IMR-90 (cell line): ENCODE measurements around the gene EEF1B2. TPM values are rescaled to one million over a fixed set of nuclear protein-coding genes. Genes with fewer than 3 reads are reported as not detected.

ENCODE experiments used
- ATAC-seq: fragments of 200-7000 bp; cut with Tn5 transposase; 2 replicates; pipeline ENCODE4 v1.9.1; 2020; ENCODE audit warnings: low read depth, mild to moderate bottlenecking, moderate library complexity
- BruUV-seq: library from RNA; stranded (reverse); fragments of 400-500 nt; replicated peaks from 2 replicates; lab custom pipeline; 2021; lab: Mats Ljungman, UMichigan
- CTCF ChIA-PET: fragments of 300-600 bp; formaldehyde crosslinking; extraction: SDS; loops from one replicate; lab custom pipeline; 2021; ENCODE audit warnings: antibody characterized with exemption; lab: Yijun Ruan, JAX
- POLR2A ChIA-PET: fragments of 300-600 bp; sonication (Branson Sonifier 250); formaldehyde crosslinking; loops from one replicate; lab custom pipeline; 2022; ENCODE audit warnings: antibody characterized with exemption; ENCODE audit not compliant: unreplicated experiment; lab: Charles Lee
- DNase-seq: peaks from one replicate; pipeline ENCODE4 v3.0.0; 2013
- H2AFZ ChIP-seq: replicated peaks from 2 replicates; pipeline ENCODE3; 2013; ENCODE audit warnings: low read length, mild to moderate bottlenecking; ENCODE audit not compliant: poor library complexity
- H2AK5ac ChIP-seq: 2 replicates; pipeline ENCODE4 v1.6.1; 2013; ENCODE audit warnings: low read depth, low read length, inconsistent platforms
- H2AK9ac ChIP-seq: replicated peaks from 2 replicates; pipeline ENCODE3; 2013; ENCODE audit warnings: mild to moderate bottlenecking, low read depth, low read length, moderate library complexity; ENCODE audit not compliant: poor library complexity
- H2BK120ac ChIP-seq: 2 replicates; pipeline ENCODE4 v1.6.1; 2013; ENCODE audit warnings: low read depth, low read length, inconsistent platforms
- H2BK15ac ChIP-seq: 3 replicates; pipeline ENCODE4 v1.6.1; 2013; ENCODE audit warnings: low read depth, low read length, inconsistent platforms
- H2BK20ac ChIP-seq: 2 replicates; pipeline ENCODE4 v1.6.1; 2013; ENCODE audit warnings: low read depth, mild to moderate bottlenecking, inconsistent platforms, low read length, moderate library complexity
- H2BK5ac ChIP-seq: 2 replicates; pipeline ENCODE4 v1.6.1; 2013; ENCODE audit warnings: mild to moderate bottlenecking, low read depth, low read length, inconsistent platforms; ENCODE audit not compliant: poor library complexity, severe bottlenecking
- H3K14ac ChIP-seq: replicated peaks from 2 replicates; pipeline ENCODE4 v1.6.1; 2013; ENCODE audit warnings: low read depth, low read length, inconsistent platforms
- H3K18ac ChIP-seq: 2 replicates; pipeline ENCODE4 v1.6.1; 2013; ENCODE audit warnings: low read depth, low read length, control low read depth
- H3K23ac ChIP-seq: 2 replicates; pipeline ENCODE4 v1.6.1; 2013; ENCODE audit warnings: low read depth, low read length, inconsistent platforms
- H3K27ac ChIP-seq: 2 replicates; pipeline ENCODE4 v1.5.1; 2013; ENCODE audit warnings: mild to moderate bottlenecking, control low read depth, low read length; ENCODE audit not compliant: insufficient read depth
- H3K27me3 ChIP-seq: 2 replicates; pipeline ENCODE4 v1.6.1; 2013; ENCODE audit warnings: low read length; ENCODE audit not compliant: control insufficient read depth, insufficient read depth
- H3K36me3 ChIP-seq: 2 replicates; pipeline ENCODE4 v1.6.1; 2013; ENCODE audit warnings: low read length, mixed read lengths; ENCODE audit not compliant: control insufficient read depth, insufficient read depth
- H3K4ac ChIP-seq: 2 replicates; pipeline ENCODE4 v1.6.1; 2013; ENCODE audit warnings: low read depth, low read length, inconsistent platforms
- H3K4me1 ChIP-seq: 2 replicates; pipeline ENCODE4 v1.6.1; 2013; ENCODE audit warnings: low read length, mixed read lengths; ENCODE audit not compliant: control insufficient read depth, insufficient read depth
- H3K4me2 ChIP-seq: 2 replicates; pipeline ENCODE4 v1.6.1; 2013; ENCODE audit warnings: low read depth, mild to moderate bottlenecking, control low read depth, low read length, moderate library complexity
- H3K4me3 ChIP-seq: 2 replicates; pipeline ENCODE4 v1.5.1; 2013; ENCODE audit warnings: low read depth, mild to moderate bottlenecking, control low read depth, low read length, moderate library complexity; ENCODE audit not compliant: insufficient read depth
- H3K56ac ChIP-seq: 2 replicates; pipeline ENCODE4 v1.6.1; 2013; ENCODE audit warnings: low read length, inconsistent platforms; ENCODE audit not compliant: insufficient read depth; ENCODE audit errors: extremely low read depth
- H3K79me1 ChIP-seq, 2 experiments: 2 replicates each; pipeline ENCODE4 v1.6.1; 2013; ENCODE audit warnings: low read length in 2 of 2, inconsistent platforms in 1 of 2, low read depth in 1 of 2
- H3K9ac ChIP-seq: 2 replicates; pipeline ENCODE4 v1.6.1; 2013; ENCODE audit warnings: low read depth, low read length, control low read depth
- H3K9me1 ChIP-seq: 2 replicates; pipeline ENCODE4 v1.6.1; 2013; ENCODE audit warnings: low read length, inconsistent platforms; ENCODE audit not compliant: insufficient read depth
- H3K9me3 ChIP-seq: 2 replicates; pipeline ENCODE4 v1.6.1; 2013; ENCODE audit warnings: low read length; ENCODE audit not compliant: control insufficient read depth, insufficient read depth
- H4K20me1 ChIP-seq: 2 replicates; pipeline ENCODE4 v1.6.1; 2013; ENCODE audit warnings: low read length, inconsistent platforms; ENCODE audit not compliant: insufficient read depth
- H4K5ac ChIP-seq: 2 replicates; pipeline ENCODE4 v1.6.1; 2013; ENCODE audit warnings: mild to moderate bottlenecking, low read depth, low read length, control low read depth
- H4K8ac ChIP-seq, 2 experiments: 2 replicates each; pipeline ENCODE4 v1.6.1; 2013; ENCODE audit warnings: low read depth in 2 of 2, low read length in 2 of 2, control low read depth in 1 of 2, inconsistent platforms in 1 of 2
- H4K91ac ChIP-seq: 2 replicates; pipeline ENCODE4 v1.6.1; 2013; ENCODE audit warnings: low read depth, low read length, inconsistent platforms; ENCODE audit not compliant: insufficient read depth
- BHLHE40 ChIP-seq: fragments of 150-350 bp; IDR thresholded peaks from 2 replicates; pipeline ENCODE4 v1.6.1; 2016; ENCODE audit warnings: mild to moderate bottlenecking, low read depth, low read length
- CEBPB ChIP-seq: IDR thresholded peaks from 2 replicates; pipeline ENCODE4 v1.6.1; 2012; ENCODE audit warnings: low read depth, low read length, improper control_type of control experiment
- CHD1 ChIP-seq: IDR thresholded peaks from 2 replicates; pipeline ENCODE4 v1.6.1; 2012; ENCODE audit warnings: low read depth, low read length, improper control_type of control experiment
- FOS ChIP-seq: fragments of 150-350 bp; IDR thresholded peaks from 2 replicates; pipeline ENCODE4 v1.6.1; 2016; ENCODE audit warnings: low read depth, low read length
- MAFK ChIP-seq: IDR thresholded peaks from 2 replicates; pipeline ENCODE4 v1.6.1; 2012; ENCODE audit warnings: low read depth, low read length, improper control_type of control experiment
- MAZ ChIP-seq: IDR thresholded peaks from 2 replicates; pipeline ENCODE4 v1.6.1; 2012; ENCODE audit warnings: low read depth, mild to moderate bottlenecking, low read length, improper control_type of control experiment, moderate library complexity, borderline replicate concordance
- MXI1 ChIP-seq: IDR thresholded peaks from 2 replicates; pipeline ENCODE4 v1.6.1; 2012; ENCODE audit warnings: low read depth, mild to moderate bottlenecking, low read length, moderate library complexity, borderline replicate concordance
- NFE2L2 ChIP-seq: fragments of 150-350 bp; IDR thresholded peaks from 2 replicates; pipeline ENCODE4 v1.6.1; 2016; ENCODE audit warnings: low read depth, mild to moderate bottlenecking, low read length
- POLR2A ChIP-seq: IDR thresholded peaks from 2 replicates; pipeline ENCODE4 v1.6.1; 2012; ENCODE audit warnings: mild to moderate bottlenecking, low read depth, low read length
- RAD21 ChIP-seq: IDR thresholded peaks from 2 replicates; pipeline ENCODE4 v1.6.1; 2012; ENCODE audit warnings: low read length, improper control_type of control experiment
- RCOR1 ChIP-seq: IDR thresholded peaks from 2 replicates; pipeline ENCODE4 v1.6.1; 2012; ENCODE audit warnings: mild to moderate bottlenecking, low read length, improper control_type of control experiment; ENCODE audit not compliant: insufficient replicate concordance
- RFX5 ChIP-seq: IDR thresholded peaks from 2 replicates; pipeline ENCODE4 v1.8.0; 2012; ENCODE audit warnings: low read depth, mild to moderate bottlenecking, low read length, moderate library complexity
- SMC3 ChIP-seq: fragments of 150-350 bp; IDR thresholded peaks from 2 replicates; pipeline ENCODE4 v1.6.1; 2016; ENCODE audit warnings: low read depth, mild to moderate bottlenecking, antibody characterized with exemption, low read length, moderate library complexity
- WGBS, 2 experiments: methylation state at CpG; one replicate each; pipeline versions ENCODE4 v1.1.5 to v1.1.7; 2013; ENCODE audit warnings: missing lambda C conversion rate in 2 of 2; ENCODE audit not compliant: insufficient read length in 1 of 2; ENCODE audit errors: extremely low coverage in 2 of 2; 5-methylcytosine and 5-hydroxymethylcytosine counted together
- dilution Hi-C: fragments of 300-500 bp; cut with HindIII; formaldehyde crosslinking; loops from one replicate; pipeline ENCODE4 v1.14.3; 2018; ENCODE audit warnings: low sequenced_read_pairs; ENCODE audit not compliant: unreplicated experiment
- in situ Hi-C: fragments of 300-500 bp; cut with MboI; formaldehyde crosslinking; loops from 3 replicates; pipeline ENCODE4 v1.14.3; 2019; ENCODE audit warnings: low sequenced_read_pairs, inconsistent platforms, mixed read lengths
- intact Hi-C: fragments of 100-400 bp; cut with micrococcal nuclease; formaldehyde crosslinking; loops from 2 replicates; pipeline ENCODE4 v1.10.0; 2022
- polyA plus RNA-seq, 3 experiments: library from polyadenylated mRNA; depleted of rRNA; stranded (reverse); fragments of >200 nt; gene quantifications; 2 replicates each; pipeline ENCODE4 v1.2.3, GENCODE V29; 2012; ENCODE audit warnings: low replicate concordance in 1 of 3
- total RNA-seq: library from RNA; depleted of rRNA; stranded (reverse); fragments of >200 nt; gene quantifications from 2 replicates; pipeline ENCODE4 v1.2.3, GENCODE V29; 2012
- TF ChIP-seq, protein P1 (sequence below): fragments of 150-350 bp; IDR thresholded peaks from 2 replicates; pipeline ENCODE4 v1.6.1; 2016; ENCODE audit warnings: low read depth, mild to moderate bottlenecking, low read length, moderate library complexity, borderline replicate concordance
- TF ChIP-seq, protein P2 (sequence below): conservative IDR thresholded peaks from 2 replicates; pipeline ENCODE4 v1.5.1; 2012; ENCODE audit warnings: mild to moderate bottlenecking, low read depth, low read length, improper control_type of control experiment
- TF ChIP-seq, protein P3 (sequence below): fragments of 150-350 bp; IDR thresholded peaks from 2 replicates; pipeline ENCODE4 v1.6.1; 2017; ENCODE audit warnings: mild to moderate bottlenecking, antibody characterized with exemption, low read length, low read depth

The EEF1B2 gene
- total and polyA plus RNA-seq, 2 of the 4 experiments (the other 2 are of a cell fraction), result 574 to 751 TPM

DNA sequence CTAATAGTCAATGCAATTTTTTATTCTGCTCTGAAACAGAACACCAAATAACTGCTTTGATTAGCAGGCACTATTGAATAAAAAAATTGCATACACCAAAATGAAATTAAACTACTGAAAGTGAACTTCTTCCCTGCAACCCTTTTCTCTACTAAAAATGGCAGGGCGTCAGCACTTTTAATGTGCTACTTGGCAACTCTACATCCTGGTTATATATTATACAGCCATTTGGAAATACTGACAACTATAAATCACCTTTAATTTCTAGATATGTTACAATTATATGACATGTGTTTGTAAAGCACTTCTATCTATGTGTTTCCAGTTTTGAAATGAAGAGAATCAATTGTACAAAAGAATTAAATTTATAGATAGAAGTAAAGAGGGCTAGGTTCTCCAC, 10.4 kb upstream of the EEF1B2 start:
- no peak overlapping the region for H3K27ac ChIP-seq
- ChIA-PET CTCF (interaction anchor here (0.6 kb wide), 1 partner anchor 1397 kb away, joined by 4 read pairs; no protein-coding TSS in a partner anchor), POLR2A (no interaction called here)
- no peak overlapping the region for H3K4me2 ChIP-seq
- H4K91ac ChIP-seq, result no peak overlapping the region
- H4K5ac ChIP-seq, result no peak overlapping the region
- H3K23ac ChIP-seq, result no peak overlapping the region
- H3K79me1 ChIP-seq, result peaks cover 9 to 18% of the 10 kb centered on the region in 2 experiments; a peak in 3 of 4 replicates
- no peak overlapping the region for H2AK9ac ChIP-seq
- intact Hi-C loops (no loop called here), dilution Hi-C loops (no loop called here), in situ Hi-C loops (no loop called here)
- no peaks in the 10 kb centered on the region for H3K27me3 ChIP-seq
- DNase-seq (no peak), ATAC-seq (no peak)
- H3K4me3 ChIP-seq, result no peak overlapping the region
- no peak overlapping the region for H2BK120ac ChIP-seq
- H3K14ac ChIP-seq, result no peak overlapping the region
- H2AK5ac ChIP-seq, result no peak overlapping the region
- H2BK5ac ChIP-seq, result no peak overlapping the region
- no peaks in the 10 kb centered on the region for H3K9me1 ChIP-seq
- no peak overlapping the region for H3K18ac ChIP-seq
- BruUV-seq, result no TSS peak
- WGBS, 2 experiments, result no CpG with 5 or more reads among the region's 1 CpG
- peaks cover 8% of the 10 kb centered on the region; the same call in 1 of the 2 replicates for H4K20me1 ChIP-seq
- no peak overlapping the region for H3K9ac ChIP-seq
- H3K56ac ChIP-seq, result no peak overlapping the region
- no peaks in the 10 kb centered on the region for H3K9me3 ChIP-seq
- no peak overlapping the region for H2AFZ ChIP-seq
- peaks cover 27% of the 10 kb centered on the region for H3K36me3 ChIP-seq
- H3K4ac ChIP-seq, result no peak overlapping the region
- no peak overlapping the region for H2BK20ac ChIP-seq
- TF ChIP-seq SMC3, result no peak
- TF ChIP-seq MAFK, result no peak
- TF ChIP-seq, protein P1, sequence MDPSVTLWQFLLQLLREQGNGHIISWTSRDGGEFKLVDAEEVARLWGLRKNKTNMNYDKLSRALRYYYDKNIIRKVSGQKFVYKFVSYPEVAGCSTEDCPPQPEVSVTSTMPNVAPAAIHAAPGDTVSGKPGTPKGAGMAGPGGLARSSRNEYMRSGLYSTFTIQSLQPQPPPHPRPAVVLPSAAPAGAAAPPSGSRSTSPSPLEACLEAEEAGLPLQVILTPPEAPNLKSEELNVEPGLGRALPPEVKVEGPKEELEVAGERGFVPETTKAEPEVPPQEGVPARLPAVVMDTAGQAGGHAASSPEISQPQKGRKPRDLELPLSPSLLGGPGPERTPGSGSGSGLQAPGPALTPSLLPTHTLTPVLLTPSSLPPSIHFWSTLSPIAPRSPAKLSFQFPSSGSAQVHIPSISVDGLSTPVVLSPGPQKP, result no peak
- no peak for TF ChIP-seq FOS
- TF ChIP-seq, protein P2, sequence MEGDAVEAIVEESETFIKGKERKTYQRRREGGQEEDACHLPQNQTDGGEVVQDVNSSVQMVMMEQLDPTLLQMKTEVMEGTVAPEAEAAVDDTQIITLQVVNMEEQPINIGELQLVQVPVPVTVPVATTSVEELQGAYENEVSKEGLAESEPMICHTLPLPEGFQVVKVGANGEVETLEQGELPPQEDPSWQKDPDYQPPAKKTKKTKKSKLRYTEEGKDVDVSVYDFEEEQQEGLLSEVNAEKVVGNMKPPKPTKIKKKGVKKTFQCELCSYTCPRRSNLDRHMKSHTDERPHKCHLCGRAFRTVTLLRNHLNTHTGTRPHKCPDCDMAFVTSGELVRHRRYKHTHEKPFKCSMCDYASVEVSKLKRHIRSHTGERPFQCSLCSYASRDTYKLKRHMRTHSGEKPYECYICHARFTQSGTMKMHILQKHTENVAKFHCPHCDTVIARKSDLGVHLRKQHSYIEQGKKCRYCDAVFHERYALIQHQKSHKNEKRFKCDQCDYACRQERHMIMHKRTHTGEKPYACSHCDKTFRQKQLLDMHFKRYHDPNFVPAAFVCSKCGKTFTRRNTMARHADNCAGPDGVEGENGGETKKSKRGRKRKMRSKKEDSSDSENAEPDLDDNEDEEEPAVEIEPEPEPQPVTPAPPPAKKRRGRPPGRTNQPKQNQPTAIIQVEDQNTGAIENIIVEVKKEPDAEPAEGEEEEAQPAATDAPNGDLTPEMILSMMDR, result no peak
- no peak for TF ChIP-seq POLR2A
- TF ChIP-seq NFE2L2, result no peak
- no peak for TF ChIP-seq MXI1
- TF ChIP-seq, protein P3, sequence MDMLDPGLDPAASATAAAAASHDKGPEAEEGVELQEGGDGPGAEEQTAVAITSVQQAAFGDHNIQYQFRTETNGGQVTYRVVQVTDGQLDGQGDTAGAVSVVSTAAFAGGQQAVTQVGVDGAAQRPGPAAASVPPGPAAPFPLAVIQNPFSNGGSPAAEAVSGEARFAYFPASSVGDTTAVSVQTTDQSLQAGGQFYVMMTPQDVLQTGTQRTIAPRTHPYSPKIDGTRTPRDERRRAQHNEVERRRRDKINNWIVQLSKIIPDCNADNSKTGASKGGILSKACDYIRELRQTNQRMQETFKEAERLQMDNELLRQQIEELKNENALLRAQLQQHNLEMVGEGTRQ, result no peak
- no peak for TF ChIP-seq CEBPB
- TF ChIP-seq RCOR1, result no peak
- no peak for TF ChIP-seq RAD21
- no peak for TF ChIP-seq MAZ
- TF ChIP-seq CHD1, result no peak
- TF ChIP-seq RFX5, result no peak
- TF ChIP-seq BHLHE40, result no peak
- no peak overlapping the region for H2BK15ac ChIP-seq
- H3K4me1 ChIP-seq, result no peaks in the 10 kb centered on the region
- no peak overlapping the region for H4K8ac ChIP-seq
